ENCODE measurements around the gene RGS6. TPM values are rescaled to one million over a fixed set of nuclear protein-coding genes. Genes with fewer than 3 reads are reported as not detected.

RGS6 gene
- total and polyA plus RNA-seq, 7 donors: 0.19 to 1.6 (median 0.42) TPM

- WGBS, 3 donors: 32 to 34% (median 33%) methylated on average over 17 of the region's 17 CpGs
- TF ChIP-seq, protein P1, sequence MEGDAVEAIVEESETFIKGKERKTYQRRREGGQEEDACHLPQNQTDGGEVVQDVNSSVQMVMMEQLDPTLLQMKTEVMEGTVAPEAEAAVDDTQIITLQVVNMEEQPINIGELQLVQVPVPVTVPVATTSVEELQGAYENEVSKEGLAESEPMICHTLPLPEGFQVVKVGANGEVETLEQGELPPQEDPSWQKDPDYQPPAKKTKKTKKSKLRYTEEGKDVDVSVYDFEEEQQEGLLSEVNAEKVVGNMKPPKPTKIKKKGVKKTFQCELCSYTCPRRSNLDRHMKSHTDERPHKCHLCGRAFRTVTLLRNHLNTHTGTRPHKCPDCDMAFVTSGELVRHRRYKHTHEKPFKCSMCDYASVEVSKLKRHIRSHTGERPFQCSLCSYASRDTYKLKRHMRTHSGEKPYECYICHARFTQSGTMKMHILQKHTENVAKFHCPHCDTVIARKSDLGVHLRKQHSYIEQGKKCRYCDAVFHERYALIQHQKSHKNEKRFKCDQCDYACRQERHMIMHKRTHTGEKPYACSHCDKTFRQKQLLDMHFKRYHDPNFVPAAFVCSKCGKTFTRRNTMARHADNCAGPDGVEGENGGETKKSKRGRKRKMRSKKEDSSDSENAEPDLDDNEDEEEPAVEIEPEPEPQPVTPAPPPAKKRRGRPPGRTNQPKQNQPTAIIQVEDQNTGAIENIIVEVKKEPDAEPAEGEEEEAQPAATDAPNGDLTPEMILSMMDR (IDR thresholded peaks at IDR 0.05): peak; percentile 74
- DNase-seq (peak; percentile 63 to 76), ATAC-seq (no peak)
- no peak overlapping the region for H3K4me3 ChIP-seq
- no peaks in the 10 kb centered on the region for H3K36me3 ChIP-seq (ENCODE audit: insufficient read depth in 1 of 2, low read depth in 1 of 2)
- H3K9me3 ChIP-seq: no peaks in the 10 kb centered on the region
- intact Hi-C loops (cut with DNase I): no loop called here
- H3K27me3 ChIP-seq (ENCODE audit: insufficient read depth in 3 of 3, low read length in 2 of 3): peaks cover 0 to 2% (median 0%) of the 10 kb centered on the region in 3 donors
- no peak overlapping the region for H3K27ac ChIP-seq
- no peaks in the 10 kb centered on the region for H3K4me1 ChIP-seq
These were observed 488.7 kb downstream of the RGS6 start for GRCh38 chr14:72420749-72421474.

- DNase-seq (no peak), ATAC-seq (no peak)
- Histone ChIP-seq H3K4me1 (no peaks in the 10 kb centered on the region), H3K36me3 (ENCODE audit: insufficient read depth in 1 of 2, low read depth in 1 of 2) (no peaks in the 10 kb centered on the region), H3K4me3 (no peak overlapping the region), H3K9me3 (no peaks in the 10 kb centered on the region), H3K27ac (no peak overlapping the region), H3K27me3 (ENCODE audit: insufficient read depth in 3 of 3, low read length in 2 of 3) (peaks cover 0 to 2% (median 0%) of the 10 kb centered on the region in 3 donors)
- TF ChIP-seq, protein P1 (IDR thresholded peaks at IDR 0.05): no peak
- whole genome bisulfite sequencing, 3 donors: 76 to 83% (median 83%) methylated on average over 1 of the region's 1 CpG
- intact Hi-C loops (cut with DNase I): no loop called here
These were observed 491.7 kb downstream of the RGS6 start for GRCh38 chr14:72423957-72424356.

DNA sequence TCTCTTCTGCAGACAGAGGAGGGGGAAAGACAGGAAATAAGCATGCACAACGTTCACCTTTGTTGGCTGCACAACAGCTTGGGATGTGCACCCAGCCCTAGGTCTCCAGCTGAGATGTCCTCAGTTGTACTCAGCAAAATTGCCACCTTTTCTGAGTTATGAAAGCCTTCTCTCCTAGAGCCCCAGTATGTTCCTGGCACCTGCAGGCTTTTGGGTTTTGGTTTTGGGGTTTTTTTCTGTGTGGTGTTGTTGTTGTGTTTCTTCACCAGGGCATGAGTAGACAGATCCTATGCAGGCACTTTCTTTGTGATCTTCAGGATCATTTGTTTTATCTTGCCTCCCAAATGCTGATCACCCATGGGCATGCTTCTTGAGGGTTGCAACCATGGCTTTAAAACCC is 498.2 kb downstream of the RGS6 start:
- DNase-seq: no peak
- whole genome bisulfite sequencing, 3 donors: 21 to 32% (median 30%) methylated on average over 1 of the region's 1 CpG
- intact Hi-C loops (cut with DNase I): no loop called here
- TF ChIP-seq, protein P1 (IDR thresholded peaks at IDR 0.05): no peak
- Histone ChIP-seq H3K27me3 (ENCODE audit: insufficient read depth in 3 of 3, low read length in 2 of 3) (no peaks in the 10 kb centered on the region), H3K4me1 (no peaks in the 10 kb centered on the region), H3K27ac (no peak overlapping the region), H3K36me3 (ENCODE audit: insufficient read depth in 1 of 2, low read depth in 1 of 2) (no peaks in the 10 kb centered on the region), H3K4me3 (no peak overlapping the region), H3K9me3 (no peaks in the 10 kb centered on the region)
- ATAC-seq: no peak

GRCh38 chr14:72432748-72433147 is 500.5 kb downstream of the RGS6 start:
- ATAC-seq: no peak
- Histone ChIP-seq H3K4me3 (no peak overlapping the region), H3K4me1 (no peaks in the 10 kb centered on the region), H3K27ac (no peak overlapping the region), H3K9me3 (no peaks in the 10 kb centered on the region), H3K27me3 (ENCODE audit: insufficient read depth in 3 of 3, low read length in 2 of 3) (no peaks in the 10 kb centered on the region), H3K36me3 (ENCODE audit: insufficient read depth in 1 of 2, low read depth in 1 of 2) (no peaks in the 10 kb centered on the region)
- TF ChIP-seq, protein P1 (IDR thresholded peaks at IDR 0.05): no peak
- DNase-seq: no peak
- intact Hi-C loops (cut with DNase I): no loop called here
- WGBS, 3 donors: 71 to 79% (median 79%) methylated on average over 5 of the region's 5 CpGs

DNA sequence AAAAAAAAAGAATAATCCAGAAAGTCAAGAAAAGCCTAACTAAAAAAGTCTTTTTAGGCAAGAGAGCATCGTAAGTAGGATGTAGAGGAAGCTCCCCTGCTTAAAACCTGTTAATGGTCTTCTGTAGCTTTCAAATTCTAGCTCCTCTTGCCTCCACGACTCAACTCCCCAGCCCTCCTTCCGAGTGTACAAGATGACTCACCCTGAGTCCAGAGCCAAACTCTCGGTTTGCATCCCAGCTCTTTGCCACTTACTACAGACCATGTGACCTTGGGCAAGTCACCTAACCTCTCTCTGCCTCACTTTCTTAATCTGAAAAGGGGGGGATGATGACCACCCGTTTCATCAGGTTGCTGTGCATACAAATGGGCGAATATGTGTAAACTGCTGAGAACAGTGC is 501.3 kb downstream of the RGS6 start:
- WGBS, 3 donors: 66 to 72% (median 67%) methylated on average over 6 of the region's 6 CpGs
- DNase-seq (no peak), ATAC-seq (no peak)
- Histone ChIP-seq H3K4me1 (no peaks in the 10 kb centered on the region), H3K27ac (no peak overlapping the region), H3K36me3 (ENCODE audit: insufficient read depth in 1 of 2, low read depth in 1 of 2) (no peaks in the 10 kb centered on the region), H3K4me3 (no peak overlapping the region), H3K9me3 (no peaks in the 10 kb centered on the region), H3K27me3 (ENCODE audit: insufficient read depth in 3 of 3, low read length in 2 of 3) (no peaks in the 10 kb centered on the region)
- TF ChIP-seq, protein P1 (IDR thresholded peaks at IDR 0.05): no peak
- intact Hi-C loops (cut with DNase I): no loop called here
